ENCODE data around the gene KIF21B. TPM values are rescaled to one million over a fixed set of nuclear protein-coding genes. Genes with fewer than 3 reads are reported as not detected.
A peak's percentile ranks its signal among the peaks of the same experiment; 100 is the strongest.

Gene KIF21B
- total and polyA plus RNA-seq, 9 of the 15 experiments (the other 6 are each of a cell fraction or from before 2014, with no cell fraction given): 0.46 to 13.4 (median 5.9) TPM

- TF ChIP-seq CREB3 (tag; conservative IDR thresholded peaks at IDR 0.05; ENCODE audit: low read depth): no peak
- no peak for TF ChIP-seq POLR2AphosphoS2 (IDR thresholded peaks at IDR 0.05; ENCODE audit: low read length)
- 0 out of 2 replicates have a peak, but pooled peaks have one; percentile 48 for TF ChIP-seq ZNF830 (CRISPR knock-in tag; IDR thresholded peaks at IDR 0.05)
- 0 out of 2 replicates have a peak, but pooled peaks have one; percentile 6 for TF ChIP-seq NFRKB (IDR thresholded peaks at IDR 0.05; ENCODE audit: low read depth)
- 0 out of 2 replicates have a peak, but pooled peaks have one; percentile 8 for TF ChIP-seq ZNF175 (CRISPR knock-in tag; IDR thresholded peaks at IDR 0.05; ENCODE audit: low read depth)
- TF ChIP-seq E2F4 (CRISPR knock-in tag; IDR thresholded peaks at IDR 0.05; ENCODE audit: low read depth): 0 out of 2 replicates have a peak, but pooled peaks have one; percentile 19
- TF ChIP-seq PRDM10 (IDR thresholded peaks at IDR 0.05; ENCODE audit: partially characterized antibody): peak; percentile 7
- TF ChIP-seq SREBF2 (CRISPR knock-in tag; IDR thresholded peaks at IDR 0.05): no peak
Measured at GRCh38 chr1:201020040-201020591, 3.4 kb downstream of the KIF21B start (continued).
